Activated CD4-positive, alpha-beta T cell treated with anti-CD3 and anti-CD28 coated beads for 1 hour (primary cell): Measurements from ENCODE around the gene TMEM121.
"Not testable (repeated sequence)": the region's sequence is repeated elsewhere in the genome, so short reads cannot be mapped to it uniquely, and the experiment has no call there.

Experiments used
- DNase-seq: peaks from one replicate; pipeline ENCODE4 v3.0.0-alpha.2; 2020

Gene TMEM121

GRCh38 chr14:105547741-105548169, 21.4 kb downstream of the TMEM121 start:
- DNase-seq = no peak

DNA sequence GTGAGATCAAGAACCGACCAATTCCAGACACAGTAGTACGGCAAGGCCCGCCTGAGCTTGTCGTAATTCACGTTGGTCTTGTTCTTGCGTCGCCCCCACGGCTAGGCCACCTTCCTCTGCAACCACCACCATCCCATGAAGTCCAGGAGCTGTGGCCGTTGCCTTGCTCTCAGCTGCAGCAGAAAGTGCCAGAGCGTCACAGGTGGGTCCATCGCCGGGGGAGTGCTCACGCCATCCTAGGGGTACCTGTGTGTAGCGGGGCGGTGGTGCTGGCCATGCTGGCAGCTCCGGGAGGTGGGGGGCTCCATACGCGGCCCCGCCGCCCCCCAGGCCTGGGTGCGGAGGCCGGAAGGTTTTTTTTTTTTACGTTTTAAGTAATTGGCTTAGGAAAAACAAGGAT, 23.1 kb downstream of the TMEM121 start:
- no peak for DNase-seq

- DNase-seq = no peak
These were observed 27.6 kb downstream of the TMEM121 start for GRCh38 chr14:105554022-105554421.

DNA sequence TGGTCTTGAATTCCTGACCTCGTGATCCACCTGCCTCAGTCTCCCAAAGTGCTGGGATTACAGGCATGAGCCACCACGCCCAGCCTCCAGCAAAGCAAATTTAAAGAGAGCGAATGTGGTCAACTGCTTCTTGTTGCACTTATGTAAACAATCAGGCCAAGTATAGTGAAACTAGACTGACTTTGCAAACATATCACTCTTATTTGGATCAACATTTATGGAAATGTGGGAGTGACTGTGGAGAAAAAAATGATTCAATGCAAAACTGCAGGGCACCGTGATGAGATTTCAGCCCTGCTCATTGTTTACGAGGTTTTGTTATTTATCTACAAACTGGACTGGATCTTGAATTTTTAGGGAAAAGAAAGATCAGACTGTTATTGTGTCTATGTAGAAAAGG, 28.1 kb downstream of the TMEM121 start:
- DNase-seq = no peak

DNA sequence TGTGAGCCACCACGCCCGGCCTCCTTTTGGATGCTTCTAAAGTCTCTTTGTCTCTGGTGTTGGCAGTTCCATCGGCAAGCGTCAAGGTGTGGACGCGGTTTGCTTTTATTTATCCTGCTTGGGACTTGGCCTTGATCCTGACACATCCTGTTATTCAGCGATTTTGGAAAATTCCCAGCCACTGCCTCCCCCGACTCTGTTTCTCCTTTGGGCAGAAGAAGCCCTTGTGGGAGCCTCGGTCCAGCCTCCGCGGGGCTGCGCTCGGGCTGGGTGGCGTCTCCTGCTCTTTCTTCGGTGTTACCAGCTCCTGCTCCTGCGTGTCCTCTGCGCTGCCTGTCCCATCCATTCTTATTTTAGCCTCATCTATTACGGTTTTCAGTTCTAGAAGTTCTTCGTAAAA, 31.3 kb downstream of the TMEM121 start:
- not testable (repeated sequence) for DNase-seq

GRCh38 chr14:105558449-105559154, 32.2 kb downstream of the TMEM121 start:
- not testable (repeated sequence) for DNase-seq

DNA sequence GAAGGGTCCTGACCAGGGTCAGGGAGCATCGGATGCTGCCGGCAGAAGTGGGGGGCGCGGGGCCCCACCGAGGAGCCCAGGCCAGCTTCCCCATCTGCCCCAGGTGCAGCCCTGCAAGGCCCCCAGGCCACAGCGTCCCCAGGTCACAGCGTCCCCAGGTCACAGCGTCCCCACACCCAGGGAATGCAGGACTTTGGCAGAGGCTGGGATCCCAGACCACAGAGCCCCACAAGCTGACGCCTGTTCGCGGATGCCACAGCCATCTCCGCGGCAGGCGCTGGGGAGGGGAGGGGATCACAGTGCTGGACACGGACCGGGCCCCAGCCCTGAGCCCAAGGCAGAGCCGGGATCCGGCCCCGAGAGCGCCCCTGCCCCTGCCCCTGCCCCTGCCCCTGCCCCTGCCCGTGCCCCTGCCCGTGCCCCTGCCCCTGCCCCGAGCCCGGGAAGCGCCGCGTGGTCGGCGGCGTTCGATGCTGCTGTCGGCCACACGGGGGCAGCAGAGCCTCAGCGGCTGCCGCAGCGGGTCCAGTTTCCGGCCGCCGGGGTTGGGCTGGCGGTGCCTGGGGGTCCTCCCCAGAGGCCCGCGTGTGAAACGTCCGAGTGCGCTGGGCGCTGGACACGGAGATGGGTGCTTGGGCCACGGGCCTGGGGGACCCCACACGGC, 33.1 kb downstream of the TMEM121 start:
- not testable (repeated sequence) for DNase-seq

GRCh38 chr14:105560048-105560669, 33.8 kb downstream of the TMEM121 start:
- DNase-seq = not testable (repeated sequence)

GRCh38 chr14:105561345-105561744, 35.0 kb downstream of the TMEM121 start:
- DNase-seq = not testable (repeated sequence)

DNA sequence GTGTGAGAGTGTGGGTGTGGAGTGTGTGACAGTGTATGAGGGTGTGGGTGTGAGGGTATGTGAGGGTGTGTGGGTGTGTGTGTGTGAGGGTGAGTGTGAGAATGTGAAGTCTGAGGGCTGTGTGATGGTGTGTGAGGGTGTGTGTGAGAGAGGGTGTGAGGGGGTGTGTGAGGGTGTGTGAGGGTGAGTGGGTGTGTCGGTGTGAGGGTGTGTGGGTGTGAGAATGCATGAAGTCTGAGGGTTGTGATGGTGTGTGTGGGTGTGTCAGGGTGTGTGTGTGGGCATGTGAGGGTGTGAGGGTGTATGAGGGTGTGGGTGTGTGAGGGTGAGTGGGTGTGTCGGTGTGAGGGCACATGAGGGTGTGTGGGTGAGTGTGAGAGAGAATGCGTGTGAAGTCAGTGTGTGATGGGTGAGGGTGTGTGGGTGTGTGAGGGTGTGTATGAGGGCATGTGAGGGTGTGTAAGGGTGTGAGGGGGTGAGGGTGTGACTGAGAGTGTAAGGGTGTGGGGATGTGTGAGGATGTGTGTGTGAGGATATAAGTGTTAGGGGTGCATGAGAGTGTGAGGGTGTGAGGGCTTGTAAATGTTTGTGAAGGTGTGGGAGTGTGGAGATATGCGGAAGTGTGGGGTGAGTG, 36.4 kb downstream of the TMEM121 start:
- no peak for DNase-seq

DNA sequence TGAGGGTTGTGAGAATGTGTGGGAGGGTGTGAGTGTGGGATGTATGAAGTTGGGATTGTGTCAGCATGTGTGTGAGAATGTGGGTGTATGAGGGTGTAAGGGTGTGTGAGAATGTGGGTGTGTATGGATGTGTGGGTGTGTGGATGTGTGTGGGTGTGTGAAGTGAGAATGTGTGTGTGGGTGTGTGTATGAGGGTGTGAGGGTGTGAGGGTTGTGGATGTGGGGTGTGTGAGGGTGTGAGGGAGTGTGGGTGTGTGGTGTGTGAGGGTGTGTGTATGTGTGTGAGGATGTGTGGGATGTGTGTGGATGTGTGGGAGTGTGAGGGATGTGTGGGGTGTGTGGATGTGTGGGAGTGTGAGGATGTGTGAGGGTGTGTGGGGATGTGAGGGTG, 37.0 kb downstream of the TMEM121 start:
- no peak for DNase-seq

DNA sequence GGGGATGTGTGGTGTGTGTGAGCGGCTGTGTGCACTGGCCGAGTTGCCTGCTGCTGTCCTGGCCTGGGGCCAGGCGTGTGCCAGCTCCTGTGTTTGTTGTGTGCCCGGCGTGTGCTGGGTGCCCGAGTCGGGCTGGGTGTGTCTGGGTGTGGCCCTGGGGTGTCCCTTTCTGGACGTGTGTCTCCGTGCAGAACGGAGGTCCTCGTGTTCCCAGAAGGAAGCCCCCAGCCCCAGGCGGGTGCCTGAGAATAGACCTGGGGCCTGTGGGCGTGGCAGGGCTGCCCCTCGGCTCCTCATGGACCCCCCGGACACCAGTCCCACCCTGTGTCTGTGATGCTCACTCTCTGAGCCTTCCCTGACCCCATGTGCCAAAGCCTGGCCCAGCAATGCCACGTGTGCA, 38.2 kb downstream of the TMEM121 start:
- DNase-seq = not testable (repeated sequence)

DNA sequence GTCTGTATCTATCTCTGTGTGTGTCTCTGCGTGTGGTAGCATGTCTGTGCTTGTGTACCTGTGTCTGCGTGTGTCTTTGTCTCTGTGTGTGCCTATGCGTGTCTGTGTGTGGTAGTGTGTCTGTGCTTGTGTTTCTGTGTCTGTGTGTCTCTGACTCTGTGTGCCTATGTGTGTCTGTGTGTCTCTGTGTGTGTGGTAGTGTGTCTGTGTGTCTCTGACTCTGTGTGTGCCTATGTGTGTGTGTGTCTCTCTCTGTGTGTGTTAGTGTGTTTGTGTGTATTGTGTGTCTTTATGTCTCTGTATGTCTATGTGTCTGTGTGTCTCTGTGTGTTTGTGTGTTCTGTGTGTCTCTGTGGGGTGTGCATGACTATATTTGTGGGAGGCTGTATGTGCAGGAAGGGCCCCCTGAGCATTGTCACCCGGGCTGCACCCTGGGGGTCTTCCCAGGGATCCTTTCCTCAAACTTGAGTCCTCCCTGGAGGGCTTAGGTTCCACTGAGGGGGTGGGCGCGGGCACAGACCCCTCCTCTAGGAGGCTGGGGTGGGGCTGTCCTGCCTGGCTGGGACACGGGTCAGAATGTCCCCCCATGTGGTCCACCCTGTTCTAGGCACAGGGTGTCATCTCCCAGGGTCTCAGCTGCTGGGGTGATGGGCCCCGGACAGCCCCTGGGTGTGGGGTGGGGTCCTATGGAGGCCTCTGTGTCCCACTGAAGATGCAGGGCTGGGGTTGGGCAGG, 39.0 kb downstream of the TMEM121 start:
- DNase-seq = not testable (repeated sequence)

GRCh38 chr14:105566248-105567163, 40.1 kb downstream of the TMEM121 start:
- DNase-seq = not testable (repeated sequence)

DNA sequence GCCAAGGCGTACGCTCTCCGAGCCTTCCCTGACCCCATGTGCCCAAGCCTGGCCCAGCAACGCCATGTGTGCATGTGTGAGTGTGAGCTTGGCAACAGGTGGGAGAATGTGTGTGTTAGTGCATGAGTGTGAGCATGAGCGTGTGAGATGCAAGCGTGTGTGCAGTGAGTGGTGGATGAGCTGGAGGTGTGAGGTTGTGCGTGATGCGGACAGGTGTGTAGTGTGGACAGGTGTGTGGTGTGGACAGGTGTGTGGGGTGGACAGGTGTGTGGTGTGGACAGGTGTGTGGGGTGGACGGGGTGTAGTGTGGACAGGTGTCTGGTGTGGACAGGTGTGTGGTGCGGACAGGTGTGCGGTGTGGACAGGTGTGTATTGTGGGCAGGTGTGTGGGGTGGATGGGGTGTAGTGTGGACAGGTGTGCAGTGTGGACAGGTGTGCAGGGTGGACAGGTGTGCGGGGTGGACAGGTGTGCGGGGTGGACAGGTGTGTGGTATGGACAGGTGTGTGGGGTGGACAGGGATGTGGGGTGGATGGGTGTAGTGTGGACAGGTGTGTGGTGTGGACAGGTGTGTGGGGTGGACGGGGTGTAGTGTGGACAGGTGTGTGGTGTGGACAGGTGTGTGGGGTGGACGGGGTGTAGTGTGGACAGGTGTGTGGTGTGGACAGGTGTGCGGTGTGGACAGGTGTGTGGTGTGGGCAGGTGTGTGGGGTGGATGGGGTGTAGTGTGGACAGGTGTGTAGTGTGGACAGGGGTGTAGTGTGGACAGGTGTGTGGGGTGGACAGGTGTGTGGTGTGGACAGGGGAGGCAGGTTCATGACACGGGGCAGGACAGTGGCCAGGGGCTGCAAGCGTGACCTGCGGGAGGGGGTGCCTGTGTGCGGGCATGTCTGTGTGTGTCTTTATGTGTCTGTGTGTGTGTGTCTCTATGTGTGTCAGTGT, 41.1 kb downstream of the TMEM121 start:
- not testable (repeated sequence) for DNase-seq

DNA sequence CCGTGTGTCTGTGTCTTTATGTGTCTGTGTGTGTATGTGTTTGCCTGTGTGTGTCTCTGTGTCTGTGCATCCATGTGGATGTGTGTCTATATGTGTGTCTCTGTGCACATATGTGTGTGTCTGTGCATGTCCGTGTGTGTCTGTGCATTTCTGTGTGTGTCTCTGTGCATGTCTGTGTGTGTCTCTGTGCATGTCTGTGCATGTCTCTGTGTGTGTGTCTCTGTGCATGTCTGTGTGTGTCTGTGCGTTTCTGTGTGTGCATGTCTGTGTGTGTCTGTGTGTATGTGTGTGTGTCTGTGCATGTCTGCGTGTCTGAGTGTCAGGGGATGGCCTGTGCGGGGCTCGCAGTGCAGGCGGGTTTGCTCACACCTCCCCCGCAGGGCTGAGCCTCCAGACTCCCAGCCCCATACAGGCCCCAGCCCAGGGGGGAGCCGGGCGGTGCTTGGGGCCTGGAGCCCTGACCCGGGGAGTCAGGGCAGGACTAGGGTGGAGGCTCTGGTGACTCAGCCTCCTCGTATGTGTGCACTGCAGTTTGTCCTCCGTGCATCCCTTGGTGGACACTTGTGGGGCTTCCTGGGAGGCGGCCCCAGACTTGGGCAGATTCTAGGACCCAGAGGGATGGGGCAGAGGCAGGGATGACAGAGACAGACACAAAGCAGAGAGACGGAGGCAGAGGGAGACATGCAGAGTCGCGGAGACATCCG, 41.9 kb downstream of the TMEM121 start:
- not testable (repeated sequence) for DNase-seq

DNA sequence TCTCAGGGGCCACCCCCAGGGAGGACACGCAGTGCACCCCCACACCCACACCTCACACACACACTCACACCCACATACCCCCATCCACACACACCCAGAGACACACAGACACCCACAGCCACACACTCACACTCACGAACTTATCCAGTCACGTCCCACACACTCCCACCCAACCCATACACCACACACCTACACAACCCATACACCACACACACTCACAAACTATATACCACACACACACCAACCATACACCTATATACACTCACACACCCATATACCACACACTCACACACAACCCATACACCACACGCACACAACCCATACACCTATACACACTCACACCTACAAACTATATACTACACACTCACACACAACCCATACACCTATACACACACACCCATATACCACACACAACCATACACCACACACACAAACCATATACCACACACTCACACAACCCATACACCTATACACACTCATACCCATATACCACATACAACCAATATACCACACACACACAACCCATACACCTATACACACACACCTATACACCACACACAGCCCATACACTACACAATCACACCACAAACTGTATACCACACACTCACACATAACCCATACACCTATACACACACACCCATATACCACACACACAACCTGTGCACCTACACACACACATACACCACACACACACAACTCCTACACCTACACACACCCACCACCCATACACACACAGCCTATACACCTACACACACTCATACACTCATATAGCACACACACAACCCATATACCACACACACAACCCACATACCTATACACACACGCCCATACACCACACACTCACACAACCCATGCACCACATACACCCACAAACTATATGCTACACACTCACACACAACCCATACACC, 42.7 kb downstream of the TMEM121 start:
- DNase-seq = no peak

DNA sequence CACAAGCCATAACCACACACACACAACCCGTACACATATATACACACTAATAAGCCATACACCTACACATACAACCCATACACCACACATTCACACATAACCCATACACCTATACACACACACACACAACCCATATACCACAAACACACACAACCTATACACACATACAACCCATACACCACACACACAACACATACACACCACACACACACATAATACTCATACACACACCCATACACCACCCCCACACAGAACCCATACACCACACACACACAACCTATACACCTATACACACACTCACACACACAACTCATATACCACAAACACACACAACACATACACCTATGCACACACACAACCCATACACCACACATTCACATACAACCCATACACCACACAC, 44.1 kb downstream of the TMEM121 start:
- no peak for DNase-seq
